GM12892 (cell line): ENCODE data around the gene NELL1.

Experiments
- POLR2A ChIP-seq: IDR thresholded peaks from 2 replicates; pipeline ENCODE4 v1.6.1; 2011; ENCODE audit warnings: low read depth, low read length, control low read depth
- POLR2AphosphoS5 ChIP-seq: IDR thresholded peaks from 2 replicates; pipeline ENCODE4 v1.6.1; 2011; ENCODE audit warnings: low read depth, low read length, control low read depth
- TAF1 ChIP-seq: IDR thresholded peaks from 2 replicates; pipeline ENCODE4 v1.6.1; 2011; ENCODE audit warnings: low read depth, mild to moderate bottlenecking, control low read depth, low read length, borderline replicate concordance

- no peak for TF ChIP-seq TAF1
- TF ChIP-seq POLR2AphosphoS5, result no peak
- TF ChIP-seq POLR2A, result no peak
Observed at GRCh38 chr11:20881328-20882079, 212.1 kb downstream of the NELL1 start.
